Measurements from ENCODE around the gene POLR2I.
"Not testable (repeated sequence)": the region's sequence is repeated elsewhere in the genome, so short reads cannot be mapped to it uniquely, and the experiment has no call there.

Gene POLR2I

DNA sequence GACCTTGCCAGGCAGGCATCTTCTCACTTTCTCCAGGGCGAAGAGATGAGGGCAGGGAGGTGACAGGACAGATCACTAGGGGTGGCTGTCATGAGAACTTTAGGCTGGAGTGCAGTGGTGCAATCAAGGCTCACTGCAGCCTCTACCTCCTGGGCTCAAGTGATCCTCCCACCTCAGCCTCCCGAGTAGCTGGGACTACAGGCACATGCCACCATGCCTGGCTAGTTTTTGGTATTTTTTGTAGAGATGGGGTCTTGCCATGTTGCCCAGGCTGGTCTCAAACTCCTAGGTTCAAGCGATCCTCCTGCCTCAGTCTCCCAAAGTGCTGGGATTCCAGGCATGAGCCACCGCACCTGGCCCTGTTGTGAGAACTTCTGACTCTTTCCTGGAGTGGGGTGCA lies 20.2 kb upstream of the POLR2I start:
- not testable (repeated sequence) for DNase-seq (ENCODE audit: low read depth in 3 of 3)

DNA sequence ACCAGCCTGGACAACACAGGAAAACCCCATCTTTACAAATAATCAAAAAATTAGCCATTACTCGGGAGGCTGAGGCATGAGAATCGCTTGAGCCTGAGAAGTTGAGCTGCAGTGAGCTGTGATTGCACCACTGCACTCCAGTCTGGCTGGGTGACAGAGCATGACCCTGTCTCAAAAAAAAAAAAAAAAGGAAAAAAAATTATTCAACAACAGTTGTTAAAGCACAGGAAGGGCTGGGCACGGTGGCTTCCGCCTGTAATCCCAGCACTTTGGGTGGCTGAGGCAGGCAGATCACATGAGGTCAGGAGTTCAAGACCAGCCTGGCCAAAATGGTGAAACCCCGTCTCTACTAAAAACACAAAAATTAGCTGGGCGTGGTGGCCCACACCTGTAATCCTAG lies 16.5 kb upstream of the POLR2I start:
- not testable (repeated sequence) for DNase-seq (ENCODE audit: low read depth in 3 of 3)

DNA sequence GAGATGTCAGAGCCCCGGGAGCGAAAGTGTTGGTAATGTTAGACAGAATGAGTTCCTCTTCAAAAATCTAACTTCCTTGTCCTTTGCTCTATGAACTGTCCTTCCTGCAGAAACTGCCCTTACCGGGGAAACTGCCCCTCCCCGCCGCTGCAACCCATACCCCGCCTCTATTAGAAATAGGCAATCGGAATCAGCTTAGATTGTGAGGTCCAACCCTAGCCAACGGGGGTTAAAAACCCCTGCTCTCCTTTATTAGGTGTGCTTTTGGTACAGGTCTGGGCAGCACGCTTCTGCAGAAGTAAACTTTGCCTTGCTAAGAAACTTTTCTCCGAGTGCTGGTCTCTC lies 13.7 kb upstream of the POLR2I start:
- no peak for DNase-seq (ENCODE audit: low read depth in 3 of 3)

DNA sequence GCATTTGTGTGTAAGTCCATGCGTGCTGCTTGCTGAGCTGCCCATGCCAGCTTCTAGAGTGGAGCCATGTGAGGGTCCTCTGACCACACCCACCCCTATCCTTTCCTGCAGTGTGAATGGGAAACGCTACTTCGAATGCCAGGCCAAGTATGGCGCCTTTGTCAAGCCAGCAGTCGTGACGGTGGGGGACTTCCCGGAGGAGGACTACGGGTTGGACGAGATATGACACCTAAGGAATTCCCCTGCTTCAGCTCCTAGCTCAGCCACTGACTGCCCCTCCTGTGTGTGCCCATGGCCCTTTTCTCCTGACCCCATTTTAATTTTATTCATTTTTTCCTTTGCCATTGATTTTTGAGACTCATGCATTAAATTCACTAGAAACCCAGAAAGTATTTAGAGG lies 10.9 kb upstream of the POLR2I start:
- DNase-seq (ENCODE audit: low read depth in 3 of 3): no peak

DNA sequence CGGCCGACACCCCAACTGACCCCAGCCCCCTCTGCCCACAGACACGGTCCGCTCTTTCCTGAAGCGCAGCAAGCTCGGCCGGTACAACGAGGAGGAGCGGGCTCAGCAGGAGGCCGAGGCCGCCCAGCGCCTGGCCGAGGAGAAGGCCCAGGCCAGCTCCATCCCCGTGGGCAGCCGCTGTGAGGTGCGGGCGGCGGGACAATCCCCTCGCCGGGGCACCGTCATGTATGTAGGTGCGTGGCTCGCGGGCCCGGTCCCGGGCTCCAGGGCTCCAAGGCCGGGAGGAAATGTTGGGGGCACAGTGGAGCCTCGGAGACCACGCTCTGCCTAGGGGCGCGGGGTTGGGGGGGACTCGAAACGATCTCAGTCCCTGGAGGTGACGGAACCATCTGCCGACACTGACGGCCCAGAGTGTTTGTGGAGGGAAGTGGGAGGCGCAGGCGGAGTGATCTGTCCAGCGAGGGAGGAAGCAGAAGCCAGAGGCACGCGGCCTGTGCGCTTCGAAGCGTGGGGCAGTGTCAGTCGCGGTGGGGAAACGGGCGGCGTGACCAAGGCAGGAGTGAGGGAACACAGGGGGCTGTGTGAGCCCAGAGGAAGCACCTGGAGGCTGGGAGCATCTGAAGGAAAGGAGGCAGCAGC lies 6.9 kb upstream of the POLR2I start:
- DNase-seq (ENCODE audit: low read depth in 3 of 3): no peak

DNA sequence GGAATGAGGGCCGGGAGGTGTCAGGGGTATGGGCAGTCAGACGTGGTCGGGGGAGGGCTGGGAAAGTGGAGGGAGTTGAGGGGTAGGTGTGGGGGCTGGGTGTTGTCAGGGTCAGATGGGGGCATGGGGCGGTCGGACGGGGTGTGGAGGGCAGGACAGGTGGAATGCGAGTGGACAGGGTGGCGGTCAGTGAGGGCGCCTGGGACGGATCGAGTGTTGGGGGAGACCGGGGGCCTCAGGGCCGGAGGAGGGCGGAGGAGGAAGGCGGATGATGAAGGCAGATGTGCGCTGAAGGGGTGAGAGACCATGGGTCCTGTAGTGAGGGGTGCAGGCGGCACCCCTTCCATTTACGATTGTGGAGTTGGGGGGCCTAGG lies 6.3 kb upstream of the POLR2I start:
- DNase-seq (ENCODE audit: low read depth in 3 of 3): no peak

DNA sequence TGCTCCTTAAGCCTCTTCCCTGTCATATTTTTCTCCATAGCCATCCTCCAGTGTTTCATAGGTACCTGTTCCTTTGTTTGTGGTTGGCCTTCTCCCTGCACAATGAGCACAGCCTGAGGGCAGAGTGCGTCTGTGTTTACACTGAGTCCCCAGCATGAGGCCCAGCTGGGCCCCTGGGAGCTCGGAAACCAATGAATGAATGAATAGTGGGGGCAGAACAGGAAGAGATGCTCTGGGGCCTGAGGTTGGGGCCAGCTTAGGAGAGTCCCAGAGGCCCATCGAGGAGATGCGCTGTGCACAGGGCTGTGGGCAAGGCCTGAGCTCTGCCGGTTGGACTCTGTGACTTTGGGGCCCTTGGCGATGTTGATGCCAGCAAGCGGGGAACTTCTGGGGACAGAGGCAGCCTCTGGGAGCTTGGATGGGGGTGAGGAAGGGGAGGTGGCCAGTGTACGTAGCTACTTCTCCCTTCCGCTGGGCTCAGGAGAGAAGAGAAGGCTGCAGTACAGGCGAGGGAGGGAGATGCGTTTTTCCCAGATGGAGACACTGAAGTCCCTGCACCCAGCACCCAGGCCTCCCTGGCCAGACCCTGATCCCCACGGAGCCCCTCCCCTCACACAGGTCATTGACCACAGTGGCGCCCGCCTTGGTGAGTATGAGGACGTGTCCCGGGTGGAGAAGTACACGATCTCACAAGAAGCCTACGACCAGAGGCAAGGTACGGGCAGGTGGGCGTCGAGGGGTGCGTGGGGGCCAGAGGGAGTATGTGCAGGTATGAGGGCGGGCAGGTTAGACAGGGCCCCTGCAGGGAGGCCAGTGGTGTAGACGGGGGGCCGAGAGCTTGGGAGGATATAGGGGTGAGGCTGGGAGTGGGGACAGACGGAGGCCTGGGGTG lies 5.7 kb upstream of the POLR2I start:
- DNase-seq (ENCODE audit: low read depth in 3 of 3): no peak

DNA sequence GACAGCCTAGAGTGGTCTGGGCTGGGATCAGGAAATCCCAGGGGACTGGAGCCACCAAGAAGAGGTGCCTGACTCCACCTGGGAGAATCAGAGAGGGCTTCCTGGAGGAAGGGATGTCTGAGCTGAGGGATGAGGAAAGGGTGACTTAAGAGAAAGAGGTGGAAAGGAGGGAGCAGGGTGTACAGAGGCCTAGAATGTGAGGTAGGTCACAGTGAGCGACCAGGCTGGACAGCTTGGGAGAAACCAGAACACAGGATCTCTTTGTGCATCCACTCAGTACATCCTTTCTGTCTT lies 1.6 kb upstream of the POLR2I start:
- no peak for DNase-seq (ENCODE audit: low read depth in 3 of 3)

DNA sequence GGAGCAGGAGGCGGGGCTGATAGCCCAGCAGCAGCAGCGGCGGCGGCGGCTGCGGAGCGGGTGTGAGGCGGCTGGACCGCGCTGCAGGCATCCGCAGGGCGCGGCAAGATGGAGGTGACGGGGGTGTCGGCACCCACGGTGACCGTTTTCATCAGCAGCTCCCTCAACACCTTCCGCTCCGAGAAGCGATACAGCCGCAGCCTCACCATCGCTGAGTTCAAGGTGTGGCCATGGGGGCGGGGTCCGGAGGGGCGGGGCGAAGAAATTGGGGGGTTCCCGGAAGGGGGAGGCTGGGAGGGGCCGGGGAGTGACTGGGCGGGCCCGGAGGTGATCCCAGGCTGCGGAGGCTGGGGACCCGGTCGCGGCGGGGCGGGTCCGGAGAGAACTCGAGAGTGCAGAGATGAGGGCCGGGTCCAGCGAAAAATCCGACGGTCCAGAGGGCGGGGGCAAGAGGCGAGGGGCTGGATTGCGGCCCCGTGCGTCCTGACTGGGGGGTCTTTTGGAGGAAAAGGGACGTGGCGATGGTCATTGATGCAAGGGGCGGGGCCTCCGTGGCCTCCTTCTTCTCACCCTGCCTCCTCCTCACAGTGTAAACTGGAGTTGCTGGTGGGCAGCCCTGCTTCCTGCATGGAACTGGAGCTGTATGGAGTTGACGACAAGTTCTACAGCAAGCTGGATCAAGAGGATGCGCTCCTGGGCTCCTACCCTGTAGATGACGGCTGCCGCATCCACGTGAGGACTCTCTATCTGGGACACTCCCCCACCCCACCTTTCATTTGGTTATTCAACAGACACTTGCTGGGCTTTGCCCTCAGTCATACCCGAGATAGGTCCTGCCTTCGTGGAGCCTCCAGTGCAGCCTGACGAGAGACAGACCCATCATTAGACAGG lies 1.0 kb upstream of the POLR2I start, which contains the start of gene TBCB:
Gene TBCB, plus strand, starts transcription at position 16 of the 891 bp plus-strand sequence. Its CDS starts 93 bp downstream, at position 109.
- DNase-seq (ENCODE audit: low read depth in 3 of 3): peak in 2 of 3 donors; percentile 79 to 94

DNA sequence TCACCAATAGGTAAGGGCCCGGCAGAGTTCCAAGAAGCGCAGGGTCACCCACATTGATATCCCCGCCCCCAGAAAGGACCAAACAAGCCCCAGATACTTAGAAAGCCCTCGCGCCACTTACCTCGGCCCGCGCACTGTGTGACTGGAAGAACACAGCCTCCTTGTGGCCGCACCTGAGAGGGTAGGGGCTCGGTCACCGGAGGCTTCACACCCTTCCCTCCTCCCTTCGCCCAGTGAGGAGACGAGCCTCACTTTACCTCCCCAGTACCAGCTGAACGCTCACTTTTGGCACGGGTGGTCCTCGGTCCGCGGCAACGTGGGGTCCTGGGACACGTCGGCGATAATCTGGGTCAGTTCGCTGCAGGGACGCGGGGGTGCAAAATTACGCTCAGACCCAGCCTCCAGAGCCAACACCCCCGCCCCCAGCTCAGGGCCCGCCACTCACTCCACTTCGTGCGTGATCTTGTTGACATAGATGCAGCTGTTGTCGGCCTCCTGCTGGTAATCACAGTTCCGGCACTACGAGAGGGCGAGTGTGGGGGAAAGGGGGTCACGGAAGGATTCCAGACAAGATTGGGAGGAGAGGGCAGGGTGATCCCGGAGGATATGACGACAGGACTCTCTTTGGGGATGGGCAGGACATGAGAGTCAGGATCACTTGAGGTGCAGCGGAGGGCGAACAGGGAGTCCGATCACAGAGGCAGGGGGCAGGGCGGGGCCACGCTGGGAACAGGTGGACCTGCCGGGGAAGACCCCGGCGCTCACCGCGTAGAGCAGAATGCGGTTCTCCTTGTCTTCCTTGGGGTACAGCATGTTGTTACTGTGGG lies 568 bp downstream of the POLR2I start:
- peak in 1 of 3 donors; percentile 17 for DNase-seq (ENCODE audit: low read depth in 3 of 3)

DNA sequence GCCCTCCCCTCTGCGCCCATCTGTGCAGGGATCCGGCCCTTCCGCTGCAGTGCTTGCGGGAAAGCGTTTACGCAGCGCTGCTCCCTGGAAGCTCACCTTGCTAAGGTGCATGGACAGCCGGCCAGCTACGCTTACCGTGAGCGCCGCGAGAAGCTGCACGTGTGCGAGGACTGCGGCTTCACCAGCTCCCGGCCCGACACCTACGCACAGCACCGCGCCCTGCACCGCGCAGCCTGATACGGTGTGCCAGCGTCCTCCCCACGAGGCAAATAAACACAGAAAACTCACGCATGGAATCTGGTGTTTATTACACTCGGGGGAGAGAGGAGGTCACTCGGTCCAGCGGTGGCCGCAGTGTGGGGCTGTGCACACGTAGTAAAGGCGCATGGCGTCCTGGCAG lies 1.2 kb downstream of the POLR2I start:
- DNase-seq (ENCODE audit: low read depth in 3 of 3): no peak

DNA sequence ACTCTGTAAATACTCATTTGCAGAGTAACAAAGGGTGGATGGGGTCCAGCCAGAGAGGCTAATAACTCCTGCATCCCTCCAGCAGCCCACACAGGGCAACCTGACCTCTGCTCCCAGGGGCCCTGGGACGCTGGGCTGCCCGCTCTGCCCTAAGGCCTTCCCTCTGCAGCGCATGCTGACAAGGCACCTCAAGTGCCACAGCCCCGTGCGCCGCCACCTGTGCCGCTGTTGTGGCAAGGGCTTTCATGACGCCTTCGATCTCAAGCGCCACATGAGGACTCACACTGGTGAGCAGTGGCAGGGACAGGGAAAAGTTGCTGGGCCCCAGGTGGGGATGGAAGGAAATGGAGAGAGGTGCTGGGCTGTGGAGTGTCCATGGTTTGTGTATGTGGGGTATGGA lies 2.0 kb downstream of the POLR2I start:
- no peak for DNase-seq (ENCODE audit: low read depth in 3 of 3)

DNA sequence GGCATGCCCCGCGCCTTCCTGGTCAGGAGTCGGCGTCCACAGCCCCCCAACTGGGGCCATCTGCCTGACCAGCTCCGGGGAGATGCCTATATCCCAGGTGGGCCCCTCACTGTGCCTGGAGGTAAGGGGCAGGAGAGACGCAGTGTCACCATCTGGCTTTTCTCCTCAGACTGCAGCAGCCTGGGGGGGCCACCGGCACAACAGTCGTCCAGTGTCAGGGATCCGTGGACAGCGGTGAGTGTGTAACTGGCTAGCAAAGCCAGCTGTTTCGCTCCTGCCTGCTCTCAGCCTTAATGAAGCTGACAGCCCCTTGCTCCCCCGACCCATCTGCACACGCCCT lies 3.5 kb downstream of the POLR2I start:
- DNase-seq (ENCODE audit: low read depth in 3 of 3): no peak

DNA sequence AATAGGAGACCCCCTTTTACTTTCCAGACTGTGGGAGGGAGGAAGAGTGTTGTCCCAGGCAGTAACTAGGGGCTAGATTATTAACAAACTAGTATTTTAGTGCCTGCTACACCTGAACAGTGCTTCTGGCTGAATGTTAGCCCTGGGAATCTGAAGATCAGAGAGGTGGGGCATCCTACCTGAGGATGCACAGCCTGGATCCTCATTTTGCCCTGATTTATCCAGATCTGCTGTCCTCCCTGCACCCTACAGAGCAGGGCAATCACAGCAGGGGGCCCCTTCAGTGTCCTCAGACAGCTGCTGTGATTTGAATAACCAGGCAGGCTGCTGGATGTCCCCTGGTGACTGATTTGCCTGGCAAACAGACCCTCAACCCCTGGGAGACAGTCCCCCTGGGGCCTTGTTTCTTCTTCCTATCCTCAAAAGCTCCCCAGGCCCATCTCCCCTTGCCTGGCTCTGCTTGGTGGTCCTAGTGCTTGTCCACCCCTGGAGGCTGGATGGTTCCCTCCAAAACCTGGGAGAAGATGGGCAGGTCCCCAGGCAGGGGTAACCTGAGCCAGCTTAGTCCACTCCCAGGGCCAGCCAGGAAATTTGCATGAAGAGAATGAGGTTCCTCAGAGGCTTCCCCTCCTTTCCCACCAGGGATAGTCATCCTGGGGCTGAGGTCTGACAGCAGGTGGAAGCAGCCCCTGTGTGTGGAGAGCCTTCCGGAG lies 4.0 kb downstream of the POLR2I start, which contains the start of gene OVOL3:
Gene OVOL3, plus strand, starts transcription at position 657 of the 713 bp plus-strand sequence. CDS start 60 bp downstream, outside the sequence.
- DNase-seq (ENCODE audit: low read depth in 3 of 3): no peak

DNA sequence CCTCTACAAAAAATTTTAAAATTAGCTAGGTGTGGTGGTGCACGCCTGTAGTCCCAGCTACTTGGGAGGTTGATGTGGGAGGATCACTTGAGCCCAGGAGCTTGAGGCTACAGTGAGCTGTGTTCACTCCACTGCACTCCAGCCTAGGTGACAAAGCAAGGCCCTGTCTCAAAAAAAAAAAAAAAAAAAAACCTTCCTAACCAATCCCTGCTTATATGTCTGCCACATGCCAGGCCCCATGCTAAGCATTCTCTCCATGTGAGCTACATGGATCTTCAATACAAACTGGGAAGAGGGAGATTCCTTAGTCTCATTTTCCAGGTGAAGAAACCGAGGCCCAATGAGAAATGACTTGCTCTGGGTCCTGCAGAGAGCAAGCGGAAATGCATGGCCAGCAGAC lies 6.0 kb downstream of the POLR2I start:
- no peak for DNase-seq (ENCODE audit: low read depth in 3 of 3)

DNA sequence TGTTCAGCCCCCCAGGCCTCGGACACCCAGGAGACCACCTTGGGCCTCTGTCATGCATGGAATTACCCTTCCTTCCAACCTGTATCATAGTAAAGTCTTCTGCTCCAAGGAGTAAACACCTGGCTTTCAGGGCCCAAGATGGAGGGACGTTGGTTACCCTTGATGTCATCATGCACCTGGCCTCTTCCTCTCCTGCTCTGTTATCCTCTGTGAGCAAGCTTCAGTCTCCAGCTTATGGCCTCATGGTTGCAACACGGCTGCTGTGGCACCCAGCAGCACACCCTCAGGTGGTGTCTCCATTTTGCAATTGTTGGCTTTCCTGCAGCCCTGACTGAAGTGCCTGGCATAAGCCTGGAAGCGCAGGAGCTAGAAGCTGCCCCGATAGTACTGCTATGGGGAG lies 7.7 kb downstream of the POLR2I start:
- no peak for DNase-seq (ENCODE audit: low read depth in 3 of 3)

DNA sequence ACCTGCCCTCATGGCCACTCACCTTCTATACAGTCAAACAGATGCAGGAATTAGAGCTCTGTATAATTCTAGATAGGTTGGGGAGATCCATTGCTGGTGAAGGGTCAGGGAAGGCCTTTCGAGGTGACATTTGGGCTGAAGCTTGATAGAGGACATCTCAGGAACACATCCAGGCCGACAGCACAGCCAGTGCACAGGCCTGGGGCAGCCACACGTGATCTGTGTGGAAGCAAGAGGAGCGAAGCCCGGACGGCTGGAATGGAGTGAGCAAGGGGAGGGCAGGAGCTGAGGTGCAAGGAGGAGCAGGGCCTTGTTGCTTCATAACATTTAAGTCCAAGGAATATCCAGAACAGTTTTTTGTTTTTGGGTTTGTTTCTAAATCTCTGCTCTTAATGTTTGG lies 8.2 kb downstream of the POLR2I start:
- no peak for DNase-seq (ENCODE audit: low read depth in 3 of 3)

DNA sequence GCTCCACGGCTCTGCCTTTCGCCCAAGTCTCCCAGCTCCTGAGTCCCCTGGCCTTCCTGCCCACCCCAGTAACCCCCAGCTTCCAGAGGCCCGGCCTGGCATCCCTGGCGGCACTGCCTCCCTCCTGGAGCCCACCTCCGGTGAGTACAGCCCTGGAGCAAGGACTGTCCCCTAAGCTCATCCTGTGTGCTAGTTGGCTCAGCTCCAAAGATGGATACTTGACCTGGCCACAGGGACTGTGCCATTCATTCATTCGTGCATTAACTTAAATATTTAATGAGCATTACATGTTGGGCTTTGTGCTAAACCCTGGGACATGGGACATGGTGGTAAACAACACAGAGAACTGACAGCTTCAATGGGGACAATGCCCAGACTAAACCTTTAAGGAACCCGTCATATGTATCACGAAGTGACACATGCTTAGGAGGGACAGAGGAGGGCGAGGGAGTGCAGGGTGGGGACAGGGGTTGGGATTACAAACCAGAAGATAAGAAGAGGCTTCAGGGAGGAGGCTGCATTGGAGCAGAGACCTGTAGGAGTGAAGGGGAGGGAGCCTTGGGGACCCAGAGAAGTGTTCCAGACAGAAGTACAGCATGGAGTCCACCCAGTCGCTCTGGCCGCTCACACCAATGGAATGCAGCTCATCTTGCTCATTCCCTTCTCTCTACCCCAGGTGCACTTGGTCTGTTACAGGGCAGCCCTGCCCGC lies 10.7 kb downstream of the POLR2I start:
- no peak for DNase-seq (ENCODE audit: low read depth in 3 of 3)

DNA sequence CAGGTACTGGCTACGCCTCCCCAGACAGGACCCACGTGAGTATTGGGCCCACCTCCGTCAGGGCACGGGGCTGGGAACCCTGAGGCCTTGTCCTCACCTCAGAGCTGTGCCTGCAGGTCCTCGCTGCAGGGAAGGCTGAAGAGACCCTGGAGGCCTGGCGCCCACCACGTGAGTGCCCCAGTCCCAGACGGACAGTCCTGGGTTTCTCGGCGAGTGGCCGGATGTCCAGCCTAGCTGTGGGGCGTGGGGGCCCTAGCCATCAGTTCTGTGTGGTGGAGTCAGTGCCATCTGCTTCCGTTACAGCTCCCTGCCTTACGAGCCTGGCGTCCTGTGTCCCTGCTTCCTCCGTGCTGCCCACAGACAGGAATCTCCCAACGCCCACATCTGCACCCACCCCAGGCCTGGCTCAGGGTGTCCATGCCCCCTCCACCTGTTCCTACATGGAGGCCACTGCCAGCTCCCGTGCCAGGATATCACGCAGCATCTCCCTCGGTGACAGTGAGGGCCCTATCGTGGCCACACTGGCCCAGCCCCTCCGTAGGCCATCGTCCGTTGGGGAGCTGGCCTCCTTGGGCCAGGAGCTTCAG lies 11.5 kb downstream of the POLR2I start:
- no peak for DNase-seq (ENCODE audit: low read depth in 3 of 3)
